ENCODE data around the gene MSI2.

Gene MSI2

DNA sequence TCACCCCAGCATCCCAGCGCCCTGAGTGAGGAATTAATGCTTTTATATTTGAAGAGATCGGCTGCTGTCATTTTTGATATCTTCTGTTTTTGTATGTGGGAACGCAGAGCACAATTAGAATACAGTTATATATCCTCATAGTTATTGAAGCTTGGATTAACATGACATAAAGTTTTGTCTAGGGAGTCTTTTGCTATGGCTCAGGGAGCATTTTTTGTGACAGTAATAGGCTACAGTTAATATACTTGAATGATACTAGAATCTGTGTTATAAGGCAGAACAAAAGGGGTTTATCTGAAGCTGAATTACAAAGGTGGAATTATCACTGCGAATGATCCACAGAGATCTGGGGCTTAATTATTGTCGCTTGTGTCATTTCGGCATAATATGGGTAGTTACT lies 239.4 kb downstream of the MSI2 start:
- TF ChIP-seq EP300 (IDR thresholded peaks at IDR 0.05; ENCODE audit: borderline replicate concordance) (no peak), RAD21 (IDR thresholded peaks at IDR 0.05; ENCODE audit: low read depth) (no peak), CEBPB (IDR thresholded peaks at IDR 0.05) (no peak), TAF1 (IDR thresholded peaks at IDR 0.05; ENCODE audit: low read depth) (no peak), YY1 (IDR thresholded peaks at IDR 0.05; ENCODE audit: low read depth) (no peak)
- TF ChIP-seq, protein P1, sequence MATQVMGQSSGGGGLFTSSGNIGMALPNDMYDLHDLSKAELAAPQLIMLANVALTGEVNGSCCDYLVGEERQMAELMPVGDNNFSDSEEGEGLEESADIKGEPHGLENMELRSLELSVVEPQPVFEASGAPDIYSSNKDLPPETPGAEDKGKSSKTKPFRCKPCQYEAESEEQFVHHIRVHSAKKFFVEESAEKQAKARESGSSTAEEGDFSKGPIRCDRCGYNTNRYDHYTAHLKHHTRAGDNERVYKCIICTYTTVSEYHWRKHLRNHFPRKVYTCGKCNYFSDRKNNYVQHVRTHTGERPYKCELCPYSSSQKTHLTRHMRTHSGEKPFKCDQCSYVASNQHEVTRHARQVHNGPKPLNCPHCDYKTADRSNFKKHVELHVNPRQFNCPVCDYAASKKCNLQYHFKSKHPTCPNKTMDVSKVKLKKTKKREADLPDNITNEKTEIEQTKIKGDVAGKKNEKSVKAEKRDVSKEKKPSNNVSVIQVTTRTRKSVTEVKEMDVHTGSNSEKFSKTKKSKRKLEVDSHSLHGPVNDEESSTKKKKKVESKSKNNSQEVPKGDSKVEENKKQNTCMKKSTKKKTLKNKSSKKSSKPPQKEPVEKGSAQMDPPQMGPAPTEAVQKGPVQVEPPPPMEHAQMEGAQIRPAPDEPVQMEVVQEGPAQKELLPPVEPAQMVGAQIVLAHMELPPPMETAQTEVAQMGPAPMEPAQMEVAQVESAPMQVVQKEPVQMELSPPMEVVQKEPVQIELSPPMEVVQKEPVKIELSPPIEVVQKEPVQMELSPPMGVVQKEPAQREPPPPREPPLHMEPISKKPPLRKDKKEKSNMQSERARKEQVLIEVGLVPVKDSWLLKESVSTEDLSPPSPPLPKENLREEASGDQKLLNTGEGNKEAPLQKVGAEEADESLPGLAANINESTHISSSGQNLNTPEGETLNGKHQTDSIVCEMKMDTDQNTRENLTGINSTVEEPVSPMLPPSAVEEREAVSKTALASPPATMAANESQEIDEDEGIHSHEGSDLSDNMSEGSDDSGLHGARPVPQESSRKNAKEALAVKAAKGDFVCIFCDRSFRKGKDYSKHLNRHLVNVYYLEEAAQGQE (IDR thresholded peaks at IDR 0.05; ENCODE audit: low read depth), result no peak
- TF ChIP-seq, protein P2, sequence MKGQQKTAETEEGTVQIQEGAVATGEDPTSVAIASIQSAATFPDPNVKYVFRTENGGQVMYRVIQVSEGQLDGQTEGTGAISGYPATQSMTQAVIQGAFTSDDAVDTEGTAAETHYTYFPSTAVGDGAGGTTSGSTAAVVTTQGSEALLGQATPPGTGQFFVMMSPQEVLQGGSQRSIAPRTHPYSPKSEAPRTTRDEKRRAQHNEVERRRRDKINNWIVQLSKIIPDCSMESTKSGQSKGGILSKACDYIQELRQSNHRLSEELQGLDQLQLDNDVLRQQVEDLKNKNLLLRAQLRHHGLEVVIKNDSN (IDR thresholded peaks at IDR 0.05), result no peak

DNA sequence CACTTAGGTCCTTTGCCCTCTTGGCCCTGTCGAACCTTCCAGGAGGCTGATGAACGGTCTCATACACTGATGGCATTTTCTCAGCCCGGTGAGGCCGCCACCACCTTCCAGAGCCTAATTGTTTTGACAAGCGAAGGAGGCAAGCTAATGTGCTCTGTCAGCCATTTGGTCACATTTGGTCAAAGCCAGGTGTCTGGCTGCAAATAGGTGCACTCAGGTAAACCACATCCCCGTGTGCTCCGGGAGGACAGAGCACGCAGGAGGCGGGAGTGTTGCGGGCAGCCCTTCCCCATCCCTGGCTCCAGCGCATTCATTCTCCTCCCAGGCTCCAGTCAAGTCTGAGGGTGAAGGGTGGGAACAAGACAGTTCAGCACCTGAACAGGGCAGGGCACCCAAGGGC lies 240.1 kb downstream of the MSI2 start:
- no peak for TF ChIP-seq CEBPB (IDR thresholded peaks at IDR 0.05)
- no peak for TF ChIP-seq TEAD4 (IDR thresholded peaks at IDR 0.05)
- TF ChIP-seq ZBTB7A (IDR thresholded peaks at IDR 0.05; ENCODE audit: low read depth), result no peak
- TF ChIP-seq, protein P2 (IDR thresholded peaks at IDR 0.05), result no peak
- TF ChIP-seq YY1 (IDR thresholded peaks at IDR 0.05; ENCODE audit: low read depth), result no peak
- no peak for TF ChIP-seq TAF1 (IDR thresholded peaks at IDR 0.05; ENCODE audit: low read depth)
- TF ChIP-seq EP300 (IDR thresholded peaks at IDR 0.05; ENCODE audit: borderline replicate concordance), result no peak
- TF ChIP-seq, protein P1 (IDR thresholded peaks at IDR 0.05; ENCODE audit: low read depth), result no peak
- TF ChIP-seq, protein P3, sequence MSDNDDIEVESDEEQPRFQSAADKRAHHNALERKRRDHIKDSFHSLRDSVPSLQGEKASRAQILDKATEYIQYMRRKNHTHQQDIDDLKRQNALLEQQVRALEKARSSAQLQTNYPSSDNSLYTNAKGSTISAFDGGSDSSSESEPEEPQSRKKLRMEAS (IDR thresholded peaks at IDR 0.05), result no peak
- TF ChIP-seq EGR1 (IDR thresholded peaks at IDR 0.05), result no peak

DNA sequence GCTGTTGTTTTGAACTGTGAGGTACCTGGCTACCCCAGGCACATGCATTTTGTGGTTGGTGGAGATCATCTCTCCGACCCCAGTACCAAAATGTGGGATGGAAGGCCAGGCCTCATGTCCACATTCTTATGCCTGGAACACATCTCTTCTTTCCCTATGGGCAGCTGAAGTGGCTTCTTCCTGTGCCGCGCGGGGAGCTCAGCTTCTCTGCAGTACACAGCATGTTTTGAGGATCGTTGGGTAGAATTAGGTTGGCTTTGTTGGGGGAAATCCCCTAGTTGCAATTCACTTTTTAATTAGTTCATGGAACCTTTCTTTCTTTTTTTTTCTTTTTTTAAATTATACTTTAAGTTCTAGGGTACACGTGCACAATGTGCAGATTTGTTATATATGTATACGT lies 242.1 kb downstream of the MSI2 start:
- no peak for TF ChIP-seq CREB1 (IDR thresholded peaks at IDR 0.05; ENCODE audit: low read depth)
- TF ChIP-seq, protein P3 (IDR thresholded peaks at IDR 0.05), result no peak
- TF ChIP-seq RAD21 (IDR thresholded peaks at IDR 0.05; ENCODE audit: low read depth), result no peak
- no peak for TF ChIP-seq TCF12 (IDR thresholded peaks at IDR 0.05; ENCODE audit: low read depth)
- TF ChIP-seq, protein P1 (IDR thresholded peaks at IDR 0.05; ENCODE audit: low read depth), result no peak
- no peak for TF ChIP-seq EP300 (IDR thresholded peaks at IDR 0.05; ENCODE audit: borderline replicate concordance)
- TF ChIP-seq CEBPB (IDR thresholded peaks at IDR 0.05), result no peak

DNA sequence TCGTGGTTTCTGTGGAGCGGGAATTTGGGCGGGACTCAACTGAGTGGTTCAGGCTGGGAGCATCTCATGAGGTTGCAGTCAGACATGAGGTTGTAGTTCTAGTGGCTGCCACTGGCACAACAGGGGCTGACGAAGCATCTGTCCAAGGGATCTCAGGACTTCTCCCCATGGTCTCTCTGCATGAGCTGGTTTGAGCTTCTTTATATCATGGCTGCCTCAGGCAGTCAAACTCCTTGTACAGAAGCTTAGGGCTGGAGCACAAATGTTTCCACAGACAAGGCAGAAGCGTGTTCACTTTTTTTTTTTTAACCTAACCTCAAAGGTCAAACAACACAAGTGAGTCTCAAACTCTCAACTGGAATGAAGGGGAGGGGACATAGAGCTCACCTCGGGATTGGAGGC lies 243.3 kb downstream of the MSI2 start:
- TF ChIP-seq ZBTB7A (IDR thresholded peaks at IDR 0.05; ENCODE audit: low read depth), result no peak
- TF ChIP-seq EGR1 (IDR thresholded peaks at IDR 0.05), result no peak
- TF ChIP-seq CEBPB (IDR thresholded peaks at IDR 0.05), result no peak
- no peak for TF ChIP-seq EP300 (IDR thresholded peaks at IDR 0.05; ENCODE audit: borderline replicate concordance)
- no peak for TF ChIP-seq NFIC (IDR thresholded peaks at IDR 0.05)
- no peak for TF ChIP-seq FOXM1 (IDR thresholded peaks at IDR 0.05; ENCODE audit: borderline replicate concordance, low read depth)
- TF ChIP-seq CREB1 (IDR thresholded peaks at IDR 0.05; ENCODE audit: low read depth), result no peak
- TF ChIP-seq YY1 (IDR thresholded peaks at IDR 0.05; ENCODE audit: low read depth), result no peak
- TF ChIP-seq, protein P3 (IDR thresholded peaks at IDR 0.05), result no peak
- TF ChIP-seq, protein P2 (IDR thresholded peaks at IDR 0.05), result no peak
- no peak for TF ChIP-seq TEAD4 (IDR thresholded peaks at IDR 0.05)
- TF ChIP-seq RAD21 (IDR thresholded peaks at IDR 0.05; ENCODE audit: low read depth), result no peak
- TF ChIP-seq TAF1 (IDR thresholded peaks at IDR 0.05; ENCODE audit: low read depth), result no peak

Data from Ishikawa (cell line).